G401.6 (cell line): ENCODE measurements around the gene VCAN.
"Not testable (repeated sequence)": the region's sequence is repeated elsewhere in the genome, so short reads cannot be mapped to it uniquely, and the experiment has no call there.

Source experiments
- FAIRE-seq: peaks from 2 replicates; lab custom pipeline; 2012; peaks lifted over from hg19 to GRCh38; lab: Jason Lieb, UNC

VCAN gene

GRCh38 chr5:83471405-83472212 is at the start of gene VCAN:
Gene VCAN (plus strand): TSS chr5:83471744. CDS start chr5:83483519, 11,775 bp downstream.
- peak; percentile 93 for FAIRE-seq

GRCh38 chr5:83422284-83422683 is 49.3 kb upstream of the VCAN start:
- no peak for FAIRE-seq

GRCh38 chr5:83426855-83427254 is 44.7 kb upstream of the VCAN start:
- FAIRE-seq, result no peak

- FAIRE-seq, result no peak
Observed at GRCh38 chr5:83428126-83428525, 43.4 kb upstream of the VCAN start.

- no peak for FAIRE-seq
Observed at GRCh38 chr5:83428890-83429289, 42.7 kb upstream of the VCAN start.

GRCh38 chr5:83430130-83431010 is 41.2 kb upstream of the VCAN start:
- FAIRE-seq, result peak; percentile 95

- FAIRE-seq, result no peak
Observed at GRCh38 chr5:83433891-83434290, 37.7 kb upstream of the VCAN start.

- FAIRE-seq, result no peak
Observed at GRCh38 chr5:83434946-83435345, 36.6 kb upstream of the VCAN start.

- FAIRE-seq, result peak; percentile 21
Observed at GRCh38 chr5:83436276-83436675, 35.3 kb upstream of the VCAN start.

GRCh38 chr5:83437697-83438096 is 33.8 kb upstream of the VCAN start:
- not testable (repeated sequence) for FAIRE-seq

- no peak for FAIRE-seq
Observed at GRCh38 chr5:83440826-83441225, 30.7 kb upstream of the VCAN start.

- FAIRE-seq, result no peak
Observed at GRCh38 chr5:83441747-83442146, 29.8 kb upstream of the VCAN start.

GRCh38 chr5:83443534-83443933 is 28.0 kb upstream of the VCAN start:
- FAIRE-seq, result no peak

- peak; percentile 78 for FAIRE-seq
Observed at GRCh38 chr5:83444445-83444844, 27.1 kb upstream of the VCAN start.

- no peak for FAIRE-seq
Observed at GRCh38 chr5:83446253-83446947, 25.1 kb upstream of the VCAN start.

GRCh38 chr5:83447533-83447932 is 24.0 kb upstream of the VCAN start:
- FAIRE-seq, result no peak

- no peak for FAIRE-seq
Observed at GRCh38 chr5:83450183-83450966, 21.2 kb upstream of the VCAN start.

- FAIRE-seq, result no peak
Observed at GRCh38 chr5:83450967-83451248, 20.6 kb upstream of the VCAN start.

- no peak for FAIRE-seq
Observed at GRCh38 chr5:83451955-83452354, 19.6 kb upstream of the VCAN start.

- FAIRE-seq, result no peak
Observed at GRCh38 chr5:83453937-83454336, 17.6 kb upstream of the VCAN start.

- FAIRE-seq, result no peak
Observed at GRCh38 chr5:83464261-83464660, 7.3 kb upstream of the VCAN start.

- peak; percentile 11 for FAIRE-seq
Observed at GRCh38 chr5:83467371-83468035, 4.0 kb upstream of the VCAN start.
